Stomach (tissue), 4 donors: ENCODE measurements around the gene NISCH.

ENCODE experiments used
- CTCF ChIP-seq, 7 experiments: fragments of 450-650 bp in 4 of 7; fragments of 200-600 bp in 3 of 7; sonication (generic) in 3 of 7; IDR thresholded peaks; one replicate each; pipeline ENCODE4 v1.5.1; 2016 to 2019; ENCODE audit warnings: antibody characterized with exemption in 7 of 7, control low read depth in 2 of 7, mild to moderate bottlenecking in 1 of 7
- EP300 ChIP-seq: sonication (generic); formaldehyde crosslinking; IDR thresholded peaks from one replicate; pipeline ENCODE4 v1.6.1; 2017; ENCODE audit warnings: antibody characterized with exemption
- POLR2A ChIP-seq, 4 donors: fragments of 450-650 bp; IDR thresholded peaks; one replicate each; pipeline ENCODE4 v1.6.1; 2016; ENCODE audit warnings: antibody characterized with exemption in 4 of 4, control low read depth in 2 of 4, mild to moderate bottlenecking in 1 of 4, moderate library complexity in 1 of 4
- POLR2AphosphoS5 ChIP-seq, 3 donors: sonication (generic); formaldehyde crosslinking; IDR thresholded peaks; one replicate each; pipeline ENCODE4 v1.6.1; 2016; ENCODE audit warnings: antibody characterized with exemption in 3 of 3

GRCh38 chr3:52454250-52454937 lies 1.0 kb upstream of the NISCH start:
- TF ChIP-seq CTCF (IDR thresholded peaks at IDR 0.05) = no peak
- TF ChIP-seq POLR2A (IDR thresholded peaks at IDR 0.05) = no peak
- TF ChIP-seq EP300 = no peak
- no peak for TF ChIP-seq POLR2AphosphoS5 (IDR thresholded peaks at IDR 0.05)
